HG03139 (cell line): Measurements from ENCODE around the gene BMP7.
"Not testable (repeated sequence)": the region's sequence is repeated elsewhere in the genome, so short reads cannot be mapped to it uniquely, and the experiment has no call there.

Experiments
- ATAC-seq: cut with Tn5 transposase; IDR thresholded peaks from one replicate; pipeline ENCODE4 v1.9.1; 2021; ENCODE audit not compliant: unreplicated experiment

The BMP7 gene

GRCh38 chr20:57195469-57196100, 70.9 kb downstream of the BMP7 start:
- ATAC-seq = no peak

- ATAC-seq = no peak
These were observed 71.4 kb downstream of the BMP7 start for GRCh38 chr20:57195023-57195422.

GRCh38 chr20:57194154-57194553, 72.3 kb downstream of the BMP7 start:
- no peak for ATAC-seq

- ATAC-seq = no peak
These were observed 73.3 kb downstream of the BMP7 start for GRCh38 chr20:57193094-57193493.

- ATAC-seq = no peak
These were observed 74.1 kb downstream of the BMP7 start for GRCh38 chr20:57192311-57192710.

GRCh38 chr20:57191265-57191638, 75.2 kb downstream of the BMP7 start:
- ATAC-seq = not testable (repeated sequence)

GRCh38 chr20:57190536-57191264, 75.7 kb downstream of the BMP7 start:
- ATAC-seq = no peak

- ATAC-seq = no peak
These were observed 76.7 kb downstream of the BMP7 start for GRCh38 chr20:57189713-57190112.

- no peak for ATAC-seq
These were observed 77.8 kb downstream of the BMP7 start for GRCh38 chr20:57188576-57189079.

- ATAC-seq = no peak
These were observed 78.4 kb downstream of the BMP7 start for GRCh38 chr20:57188056-57188455.

- no peak for ATAC-seq
These were observed 79.3 kb downstream of the BMP7 start for GRCh38 chr20:57187068-57187634.

GRCh38 chr20:57186192-57186591, 80.2 kb downstream of the BMP7 start:
- ATAC-seq = no peak

GRCh38 chr20:57185188-57185743, 81.2 kb downstream of the BMP7 start:
- no peak for ATAC-seq

- no peak for ATAC-seq
These were observed 82.9 kb downstream of the BMP7 start for GRCh38 chr20:57183457-57184009.

GRCh38 chr20:57181639-57182038, 84.8 kb downstream of the BMP7 start:
- no peak for ATAC-seq

GRCh38 chr20:57180954-57181353, 85.5 kb downstream of the BMP7 start:
- ATAC-seq = no peak

- no peak for ATAC-seq
These were observed 86.1 kb downstream of the BMP7 start for GRCh38 chr20:57180387-57180786.

- ATAC-seq = no peak
These were observed 87.2 kb downstream of the BMP7 start for GRCh38 chr20:57179265-57179664.

GRCh38 chr20:57178582-57179111, 87.8 kb downstream of the BMP7 start:
- no peak for ATAC-seq

GRCh38 chr20:57177636-57178280, 88.7 kb downstream of the BMP7 start:
- no peak for ATAC-seq

- no peak for ATAC-seq
These were observed 89.6 kb downstream of the BMP7 start for GRCh38 chr20:57176842-57177241.
